ENCODE measurements around the gene CAMTA1. TPM values are rescaled to one million over a fixed set of nuclear protein-coding genes. Genes with fewer than 3 reads are reported as not detected.

Gene CAMTA1
- total and polyA plus RNA-seq, 9 of the 15 experiments (the other 6 are each of a cell fraction or from before 2014, with no cell fraction given): 43.9 to 161 (median 65.9) TPM

- TF ChIP-seq, protein P1, sequence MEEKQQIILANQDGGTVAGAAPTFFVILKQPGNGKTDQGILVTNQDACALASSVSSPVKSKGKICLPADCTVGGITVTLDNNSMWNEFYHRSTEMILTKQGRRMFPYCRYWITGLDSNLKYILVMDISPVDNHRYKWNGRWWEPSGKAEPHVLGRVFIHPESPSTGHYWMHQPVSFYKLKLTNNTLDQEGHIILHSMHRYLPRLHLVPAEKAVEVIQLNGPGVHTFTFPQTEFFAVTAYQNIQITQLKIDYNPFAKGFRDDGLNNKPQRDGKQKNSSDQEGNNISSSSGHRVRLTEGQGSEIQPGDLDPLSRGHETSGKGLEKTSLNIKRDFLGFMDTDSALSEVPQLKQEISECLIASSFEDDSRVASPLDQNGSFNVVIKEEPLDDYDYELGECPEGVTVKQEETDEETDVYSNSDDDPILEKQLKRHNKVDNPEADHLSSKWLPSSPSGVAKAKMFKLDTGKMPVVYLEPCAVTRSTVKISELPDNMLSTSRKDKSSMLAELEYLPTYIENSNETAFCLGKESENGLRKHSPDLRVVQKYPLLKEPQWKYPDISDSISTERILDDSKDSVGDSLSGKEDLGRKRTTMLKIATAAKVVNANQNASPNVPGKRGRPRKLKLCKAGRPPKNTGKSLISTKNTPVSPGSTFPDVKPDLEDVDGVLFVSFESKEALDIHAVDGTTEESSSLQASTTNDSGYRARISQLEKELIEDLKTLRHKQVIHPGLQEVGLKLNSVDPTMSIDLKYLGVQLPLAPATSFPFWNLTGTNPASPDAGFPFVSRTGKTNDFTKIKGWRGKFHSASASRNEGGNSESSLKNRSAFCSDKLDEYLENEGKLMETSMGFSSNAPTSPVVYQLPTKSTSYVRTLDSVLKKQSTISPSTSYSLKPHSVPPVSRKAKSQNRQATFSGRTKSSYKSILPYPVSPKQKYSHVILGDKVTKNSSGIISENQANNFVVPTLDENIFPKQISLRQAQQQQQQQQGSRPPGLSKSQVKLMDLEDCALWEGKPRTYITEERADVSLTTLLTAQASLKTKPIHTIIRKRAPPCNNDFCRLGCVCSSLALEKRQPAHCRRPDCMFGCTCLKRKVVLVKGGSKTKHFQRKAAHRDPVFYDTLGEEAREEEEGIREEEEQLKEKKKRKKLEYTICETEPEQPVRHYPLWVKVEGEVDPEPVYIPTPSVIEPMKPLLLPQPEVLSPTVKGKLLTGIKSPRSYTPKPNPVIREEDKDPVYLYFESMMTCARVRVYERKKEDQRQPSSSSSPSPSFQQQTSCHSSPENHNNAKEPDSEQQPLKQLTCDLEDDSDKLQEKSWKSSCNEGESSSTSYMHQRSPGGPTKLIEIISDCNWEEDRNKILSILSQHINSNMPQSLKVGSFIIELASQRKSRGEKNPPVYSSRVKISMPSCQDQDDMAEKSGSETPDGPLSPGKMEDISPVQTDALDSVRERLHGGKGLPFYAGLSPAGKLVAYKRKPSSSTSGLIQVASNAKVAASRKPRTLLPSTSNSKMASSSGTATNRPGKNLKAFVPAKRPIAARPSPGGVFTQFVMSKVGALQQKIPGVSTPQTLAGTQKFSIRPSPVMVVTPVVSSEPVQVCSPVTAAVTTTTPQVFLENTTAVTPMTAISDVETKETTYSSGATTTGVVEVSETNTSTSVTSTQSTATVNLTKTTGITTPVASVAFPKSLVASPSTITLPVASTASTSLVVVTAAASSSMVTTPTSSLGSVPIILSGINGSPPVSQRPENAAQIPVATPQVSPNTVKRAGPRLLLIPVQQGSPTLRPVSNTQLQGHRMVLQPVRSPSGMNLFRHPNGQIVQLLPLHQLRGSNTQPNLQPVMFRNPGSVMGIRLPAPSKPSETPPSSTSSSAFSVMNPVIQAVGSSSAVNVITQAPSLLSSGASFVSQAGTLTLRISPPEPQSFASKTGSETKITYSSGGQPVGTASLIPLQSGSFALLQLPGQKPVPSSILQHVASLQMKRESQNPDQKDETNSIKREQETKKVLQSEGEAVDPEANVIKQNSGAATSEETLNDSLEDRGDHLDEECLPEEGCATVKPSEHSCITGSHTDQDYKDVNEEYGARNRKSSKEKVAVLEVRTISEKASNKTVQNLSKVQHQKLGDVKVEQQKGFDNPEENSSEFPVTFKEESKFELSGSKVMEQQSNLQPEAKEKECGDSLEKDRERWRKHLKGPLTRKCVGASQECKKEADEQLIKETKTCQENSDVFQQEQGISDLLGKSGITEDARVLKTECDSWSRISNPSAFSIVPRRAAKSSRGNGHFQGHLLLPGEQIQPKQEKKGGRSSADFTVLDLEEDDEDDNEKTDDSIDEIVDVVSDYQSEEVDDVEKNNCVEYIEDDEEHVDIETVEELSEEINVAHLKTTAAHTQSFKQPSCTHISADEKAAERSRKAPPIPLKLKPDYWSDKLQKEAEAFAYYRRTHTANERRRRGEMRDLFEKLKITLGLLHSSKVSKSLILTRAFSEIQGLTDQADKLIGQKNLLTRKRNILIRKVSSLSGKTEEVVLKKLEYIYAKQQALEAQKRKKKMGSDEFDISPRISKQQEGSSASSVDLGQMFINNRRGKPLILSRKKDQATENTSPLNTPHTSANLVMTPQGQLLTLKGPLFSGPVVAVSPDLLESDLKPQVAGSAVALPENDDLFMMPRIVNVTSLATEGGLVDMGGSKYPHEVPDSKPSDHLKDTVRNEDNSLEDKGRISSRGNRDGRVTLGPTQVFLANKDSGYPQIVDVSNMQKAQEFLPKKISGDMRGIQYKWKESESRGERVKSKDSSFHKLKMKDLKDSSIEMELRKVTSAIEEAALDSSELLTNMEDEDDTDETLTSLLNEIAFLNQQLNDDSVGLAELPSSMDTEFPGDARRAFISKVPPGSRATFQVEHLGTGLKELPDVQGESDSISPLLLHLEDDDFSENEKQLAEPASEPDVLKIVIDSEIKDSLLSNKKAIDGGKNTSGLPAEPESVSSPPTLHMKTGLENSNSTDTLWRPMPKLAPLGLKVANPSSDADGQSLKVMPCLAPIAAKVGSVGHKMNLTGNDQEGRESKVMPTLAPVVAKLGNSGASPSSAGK (IDR thresholded peaks at IDR 0.05): no peak
- no peak for TF ChIP-seq MEF2D (tag; conservative IDR thresholded peaks at IDR 0.05; ENCODE audit: low read depth)
- TF ChIP-seq, protein P2, sequence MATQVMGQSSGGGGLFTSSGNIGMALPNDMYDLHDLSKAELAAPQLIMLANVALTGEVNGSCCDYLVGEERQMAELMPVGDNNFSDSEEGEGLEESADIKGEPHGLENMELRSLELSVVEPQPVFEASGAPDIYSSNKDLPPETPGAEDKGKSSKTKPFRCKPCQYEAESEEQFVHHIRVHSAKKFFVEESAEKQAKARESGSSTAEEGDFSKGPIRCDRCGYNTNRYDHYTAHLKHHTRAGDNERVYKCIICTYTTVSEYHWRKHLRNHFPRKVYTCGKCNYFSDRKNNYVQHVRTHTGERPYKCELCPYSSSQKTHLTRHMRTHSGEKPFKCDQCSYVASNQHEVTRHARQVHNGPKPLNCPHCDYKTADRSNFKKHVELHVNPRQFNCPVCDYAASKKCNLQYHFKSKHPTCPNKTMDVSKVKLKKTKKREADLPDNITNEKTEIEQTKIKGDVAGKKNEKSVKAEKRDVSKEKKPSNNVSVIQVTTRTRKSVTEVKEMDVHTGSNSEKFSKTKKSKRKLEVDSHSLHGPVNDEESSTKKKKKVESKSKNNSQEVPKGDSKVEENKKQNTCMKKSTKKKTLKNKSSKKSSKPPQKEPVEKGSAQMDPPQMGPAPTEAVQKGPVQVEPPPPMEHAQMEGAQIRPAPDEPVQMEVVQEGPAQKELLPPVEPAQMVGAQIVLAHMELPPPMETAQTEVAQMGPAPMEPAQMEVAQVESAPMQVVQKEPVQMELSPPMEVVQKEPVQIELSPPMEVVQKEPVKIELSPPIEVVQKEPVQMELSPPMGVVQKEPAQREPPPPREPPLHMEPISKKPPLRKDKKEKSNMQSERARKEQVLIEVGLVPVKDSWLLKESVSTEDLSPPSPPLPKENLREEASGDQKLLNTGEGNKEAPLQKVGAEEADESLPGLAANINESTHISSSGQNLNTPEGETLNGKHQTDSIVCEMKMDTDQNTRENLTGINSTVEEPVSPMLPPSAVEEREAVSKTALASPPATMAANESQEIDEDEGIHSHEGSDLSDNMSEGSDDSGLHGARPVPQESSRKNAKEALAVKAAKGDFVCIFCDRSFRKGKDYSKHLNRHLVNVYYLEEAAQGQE (IDR thresholded peaks at IDR 0.05; ENCODE audit: borderline replicate concordance): no peak
- TF ChIP-seq, protein P2 (CRISPR knock-in tag; IDR thresholded peaks at IDR 0.05; ENCODE audit: low read depth): no peak
- no peak for TF ChIP-seq MEF2A (IDR thresholded peaks at IDR 0.05; ENCODE audit: control insufficient read depth, low read depth, low read length)
These were observed 556.1 kb downstream of the CAMTA1 start (continued) for GRCh38 chr1:7341145-7341905.
